MV-4-11 (cell line): ENCODE results near the gene CLCN1.

ENCODE experiments used
- DNase-seq: peaks from one replicate; lab custom pipeline; 2025; lab: John Stamatoyannopoulos, UW

The CLCN1 gene

DNA sequence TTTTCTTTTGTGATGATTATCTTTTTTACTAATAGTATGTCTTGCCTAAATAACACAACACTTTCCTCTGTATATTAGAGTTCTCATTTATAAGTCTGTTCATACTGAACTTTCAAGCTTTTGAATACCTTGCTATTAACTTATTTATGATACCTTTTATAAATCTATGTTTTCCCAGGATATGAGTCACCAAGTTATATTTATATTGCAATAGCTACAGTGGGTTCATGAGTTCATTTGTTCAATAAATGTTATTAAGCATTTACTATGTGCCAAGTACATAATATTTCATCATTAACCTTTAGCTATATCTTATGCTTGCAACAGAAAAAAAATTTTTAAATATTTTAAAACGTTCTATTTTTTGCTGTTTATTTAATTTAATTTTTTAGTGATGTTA lies 18.3 kb downstream of the CLCN1 start:
- DNase-seq = no peak

GRCh38 chr7:143337216-143337615 lies 21.3 kb downstream of the CLCN1 start:
- no peak for DNase-seq

- no peak for DNase-seq
Measured at GRCh38 chr7:143341842-143342241, 25.9 kb downstream of the CLCN1 start.

DNA sequence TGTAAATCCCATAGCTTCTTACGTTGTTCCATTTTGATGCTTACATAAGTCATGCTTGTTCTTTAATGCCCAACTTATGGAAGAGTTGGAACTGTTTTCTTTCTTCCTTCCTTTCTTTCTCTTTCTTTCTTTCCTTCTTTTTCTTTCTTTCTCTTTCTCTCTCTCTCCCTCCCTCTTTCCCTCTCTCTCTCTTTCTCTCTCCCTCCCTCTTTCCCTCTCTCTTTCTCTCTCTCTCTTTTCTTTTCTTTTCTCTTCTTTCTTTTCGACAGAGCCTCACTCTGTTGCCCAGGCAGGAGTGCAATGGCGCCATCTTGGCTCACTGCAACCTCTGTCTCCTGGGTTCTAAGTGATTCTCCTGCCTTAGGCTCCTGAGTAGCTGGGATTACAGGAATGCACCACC lies 27.7 kb downstream of the CLCN1 start:
- no peak for DNase-seq

DNA sequence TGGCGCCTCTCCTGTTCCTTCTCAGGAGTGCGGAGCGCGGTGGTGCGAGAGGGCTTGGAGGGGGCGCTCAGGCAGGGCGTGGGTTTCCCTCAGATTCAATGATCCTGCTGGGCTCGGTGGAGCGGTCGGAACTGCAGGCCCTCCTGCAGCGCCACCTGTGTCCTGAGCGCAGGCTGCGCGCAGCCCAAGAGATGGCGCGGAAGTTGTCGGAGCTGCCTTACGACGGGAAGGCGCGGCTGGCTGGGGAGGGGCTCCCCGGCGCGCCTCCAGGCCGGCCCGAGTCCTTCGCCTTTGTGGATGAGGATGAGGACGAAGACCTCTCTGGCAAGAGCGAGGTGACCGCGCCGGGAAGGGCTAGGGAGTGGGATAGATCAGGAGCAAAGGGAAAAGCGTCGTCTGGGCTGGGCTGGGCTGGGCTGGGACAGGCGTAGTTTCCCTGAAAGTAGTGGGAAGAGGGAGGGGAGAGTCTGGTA lies 29.6 kb downstream of the CLCN1 start:
- peak; percentile 5 for DNase-seq

DNA sequence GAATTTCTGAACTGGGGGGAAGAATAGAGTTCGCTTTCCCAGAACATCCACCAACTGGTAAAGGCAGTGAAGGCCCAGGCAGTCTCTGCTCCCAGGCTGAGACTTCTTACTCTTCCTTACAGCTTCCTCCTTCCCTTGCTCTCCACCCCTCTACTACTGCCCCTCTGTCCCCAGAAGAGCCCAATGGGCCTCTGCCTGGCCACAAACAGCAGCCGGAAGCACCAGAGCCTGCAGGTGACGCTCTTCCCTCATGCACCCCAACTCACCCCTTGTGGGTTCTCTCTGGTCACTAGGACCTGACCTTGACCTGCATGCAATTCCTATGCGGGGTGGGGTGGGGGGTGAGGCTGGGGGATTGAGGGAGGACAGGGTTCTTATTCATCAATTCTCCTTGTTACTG lies 30.1 kb downstream of the CLCN1 start:
- DNase-seq = no peak

DNA sequence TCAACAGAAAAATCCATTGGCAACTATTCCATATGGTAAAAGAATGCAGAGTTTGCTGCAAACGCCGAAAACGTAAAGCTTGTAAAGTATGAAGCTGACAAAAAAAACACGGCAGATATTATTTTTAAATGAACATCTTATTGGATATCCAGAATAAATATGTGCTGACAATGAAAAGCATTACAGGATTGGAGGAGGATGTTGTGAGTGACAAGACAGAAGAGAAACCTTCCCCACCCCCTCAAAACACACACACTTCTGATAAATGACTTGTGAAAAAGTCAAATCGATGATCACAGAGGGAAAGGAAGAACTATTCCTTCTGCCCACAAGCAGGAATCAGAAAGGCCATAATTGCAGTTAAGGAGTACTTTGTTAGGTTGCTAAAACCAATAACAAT lies 32.0 kb downstream of the CLCN1 start:
- DNase-seq = no peak

GRCh38 chr7:143351060-143351459 lies 35.1 kb downstream of the CLCN1 start:
- no peak for DNase-seq

DNA sequence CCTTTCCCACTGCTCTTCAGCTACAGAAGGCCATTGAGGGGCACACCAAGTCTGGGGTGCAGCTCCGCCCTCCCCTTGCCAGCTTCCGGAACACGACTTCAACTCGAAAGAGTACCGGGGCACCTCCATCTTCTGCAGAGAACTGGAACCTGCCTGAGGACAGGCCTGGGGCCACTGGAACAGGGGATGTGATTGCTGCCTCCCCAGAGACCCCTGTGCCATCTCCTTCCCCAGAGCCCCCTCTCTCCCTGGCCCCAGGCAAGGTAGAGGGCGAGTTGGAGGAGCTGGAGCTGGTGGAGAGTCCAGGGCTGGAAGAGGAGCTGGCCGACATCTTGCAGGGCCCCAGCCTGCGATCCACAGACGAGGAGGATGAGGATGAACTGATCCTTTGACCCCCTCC lies 35.7 kb downstream of the CLCN1 start:
- DNase-seq = no peak

DNA sequence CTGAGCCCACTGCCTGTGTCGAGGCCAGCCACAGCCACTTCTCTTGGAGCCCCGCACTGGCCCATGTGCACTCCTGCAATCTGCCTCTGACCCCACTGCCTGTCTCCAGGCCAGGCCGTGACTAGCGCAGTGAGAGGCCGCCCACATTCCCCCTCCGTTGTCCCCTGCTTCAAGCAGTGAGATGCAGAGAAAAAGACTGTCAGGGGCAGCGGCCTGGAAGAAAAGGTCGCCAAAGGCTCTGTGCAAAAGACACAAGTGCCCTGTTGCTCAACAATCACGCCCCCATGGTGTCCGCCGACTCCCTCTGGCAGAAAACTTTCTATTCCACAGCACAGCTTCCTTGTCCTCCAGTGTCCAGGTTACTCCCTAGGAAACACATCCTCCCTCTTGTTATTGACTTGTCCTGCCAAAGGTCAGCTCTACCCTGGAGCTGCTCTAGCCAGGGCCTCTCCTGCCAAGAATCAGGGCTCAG lies 36.7 kb downstream of the CLCN1 start:
- DNase-seq = peak; percentile 45

GRCh38 chr7:143354376-143354775 lies 38.5 kb downstream of the CLCN1 start:
- no peak for DNase-seq

GRCh38 chr7:143354965-143355364 lies 39.1 kb downstream of the CLCN1 start:
- DNase-seq = no peak

DNA sequence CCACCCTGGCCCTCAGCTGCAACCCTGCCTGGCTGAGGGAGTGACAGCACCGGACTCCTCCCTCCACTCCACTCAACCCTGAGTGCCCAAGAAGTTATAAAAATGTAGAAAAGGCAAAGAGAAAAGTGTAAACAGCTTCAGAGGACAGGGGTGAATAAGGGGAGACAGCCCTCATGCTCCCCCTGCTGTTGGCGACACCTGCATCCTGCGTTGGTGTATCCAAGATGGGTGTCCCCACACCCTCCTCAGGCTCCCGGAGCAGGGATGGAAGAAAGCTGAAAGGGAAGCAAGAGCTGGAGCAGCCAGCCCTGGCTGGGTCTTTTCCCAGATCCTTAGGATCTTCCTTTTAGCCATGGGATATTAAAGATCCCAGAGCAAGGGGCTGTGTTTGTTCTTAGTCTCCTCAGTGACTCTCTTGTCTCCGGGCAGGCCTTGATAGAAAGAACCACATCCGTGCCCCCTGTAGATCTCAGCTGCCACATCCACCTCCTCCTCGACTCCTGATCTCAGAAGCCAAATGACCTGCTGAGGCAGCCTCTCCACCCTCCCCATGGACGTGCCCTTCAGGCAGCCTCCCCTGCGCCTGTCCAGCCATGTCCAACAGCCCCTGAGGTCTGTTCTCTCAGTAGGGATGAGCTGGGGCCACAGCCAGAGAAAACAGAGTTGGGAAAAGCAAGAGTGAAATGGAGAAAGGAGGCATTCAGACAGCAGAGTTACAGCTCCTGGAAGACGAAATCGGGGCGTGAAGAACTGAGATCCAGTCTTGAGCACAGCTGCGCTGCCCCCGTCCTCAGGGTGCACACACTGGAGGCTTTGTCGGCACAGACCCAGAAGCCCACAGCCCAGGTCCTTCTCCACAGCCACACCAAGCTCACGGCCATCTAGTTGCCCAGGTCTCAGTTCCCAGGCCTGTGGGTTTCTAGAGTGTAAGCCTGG lies 39.8 kb downstream of the CLCN1 start:
- DNase-seq = no peak

- no peak for DNase-seq
Measured at GRCh38 chr7:143356414-143357050, 40.6 kb downstream of the CLCN1 start.

DNA sequence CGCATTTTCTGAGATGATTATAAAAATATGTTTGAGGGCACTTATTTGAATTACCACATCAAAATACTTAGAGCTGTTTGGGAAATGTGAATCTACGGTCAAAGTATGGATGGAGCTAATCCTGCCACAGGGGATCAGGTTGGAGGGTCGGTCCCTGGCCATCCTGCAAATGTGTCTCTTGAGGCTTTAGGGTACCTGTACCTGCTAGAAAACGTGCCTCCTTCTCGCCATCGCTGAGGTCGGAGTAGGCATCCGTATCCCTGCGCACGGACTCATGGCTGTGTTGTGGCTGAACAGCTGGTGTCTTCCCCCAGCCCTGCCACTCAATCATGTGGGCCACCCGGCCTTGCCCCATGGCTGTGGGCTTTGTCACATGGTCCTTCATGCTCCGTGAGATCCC lies 42.7 kb downstream of the CLCN1 start:
- no peak for DNase-seq

DNA sequence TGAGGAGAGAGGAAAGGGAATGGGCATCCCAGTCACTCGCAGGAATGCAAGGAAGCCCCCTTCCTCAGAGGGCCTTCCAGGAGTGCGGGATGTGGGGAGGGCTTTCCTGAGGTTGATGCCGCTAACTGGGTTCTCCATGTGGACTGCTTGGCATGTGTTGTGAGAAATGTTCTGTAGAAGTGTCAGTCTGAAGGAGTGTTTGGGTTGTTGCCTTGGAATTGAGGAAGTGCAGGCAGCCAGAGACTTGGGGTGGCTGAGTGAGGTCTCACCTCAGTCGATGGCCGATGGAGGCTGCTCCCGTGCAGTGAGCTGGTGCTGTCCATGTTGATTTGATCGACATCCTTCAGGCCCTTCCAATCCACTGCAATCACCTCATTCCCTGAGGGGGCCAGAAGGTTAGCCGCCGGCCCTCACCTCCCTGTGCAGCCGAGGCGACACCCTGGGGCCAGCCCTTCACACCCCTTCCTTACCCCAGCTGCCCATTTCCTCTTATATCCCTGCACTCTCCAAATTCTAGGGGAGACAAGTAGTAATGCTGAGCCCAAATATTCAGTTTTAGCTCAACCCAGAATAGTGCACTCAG lies 44.0 kb downstream of the CLCN1 start:
- DNase-seq = no peak

- DNase-seq = no peak
Measured at GRCh38 chr7:143360788-143361551, 45.1 kb downstream of the CLCN1 start.

- no peak for DNase-seq
Measured at GRCh38 chr7:143361552-143362130, 45.7 kb downstream of the CLCN1 start.

DNA sequence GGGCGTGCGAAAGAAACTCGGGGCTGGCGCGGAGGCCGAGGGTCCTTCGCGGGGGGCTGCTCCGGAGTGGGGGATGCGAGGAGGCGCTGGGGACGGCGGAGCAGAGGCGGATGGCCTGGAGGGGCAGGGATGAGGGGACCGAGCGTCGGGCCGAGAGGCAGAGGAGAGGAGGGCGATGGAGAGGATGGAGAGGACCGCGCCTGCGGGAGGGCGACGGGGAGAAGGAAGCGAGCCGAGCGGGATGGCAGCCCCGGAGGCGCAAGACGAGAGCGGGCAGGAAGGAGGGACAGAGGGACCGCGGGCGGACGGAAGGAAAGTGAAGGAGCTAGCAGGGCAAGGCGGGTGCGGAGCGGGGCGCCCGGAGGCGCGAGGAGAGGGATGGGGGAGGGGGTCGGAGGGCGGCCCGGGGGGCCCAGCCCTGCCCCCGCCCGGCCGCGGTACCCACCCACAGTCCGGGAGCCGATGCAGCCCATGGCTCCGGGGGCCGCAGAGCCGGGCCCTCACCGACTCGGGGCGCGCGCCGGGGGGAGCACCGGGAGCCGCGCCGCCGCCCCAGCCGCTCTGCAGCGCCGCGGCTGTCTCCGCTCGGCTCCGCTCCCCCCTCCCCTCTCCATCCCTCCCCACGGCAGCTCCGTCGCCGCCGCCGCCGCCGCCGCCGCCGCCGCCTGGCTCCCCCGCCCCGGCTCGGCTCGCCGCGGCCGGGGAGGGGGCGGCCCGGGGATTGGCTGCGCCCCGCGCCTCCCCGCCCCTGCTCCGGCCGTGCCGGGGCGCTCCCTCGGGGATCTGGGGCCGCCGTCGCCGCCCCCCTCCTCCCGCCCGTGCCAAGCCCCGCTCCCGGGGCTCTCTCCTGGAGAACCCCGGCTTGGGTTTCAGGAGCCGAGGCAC lies 46.5 kb downstream of the CLCN1 start, which contains the start of gene FAM131B:
Gene FAM131B, minus strand, starts transcription at position 583 of the 885 bp plus-strand sequence. Its CDS starts 110 bp downstream, at position 473.
- no peak for DNase-seq
